ENCODE results near the gene PAPOLA. TPM values are rescaled to one million over a fixed set of nuclear protein-coding genes. Genes with fewer than 3 reads are reported as not detected.

Gene PAPOLA
- total RNA-seq, 4 donors from 2014 or later, result 105 to 155 (median 116) TPM

GRCh38 chr14:96538990-96539317 is 36.8 kb downstream of the PAPOLA start:
- Histone ChIP-seq H3K36me3 (peaks cover 6 to 49% (median 23%) of the 10 kb centered on the region in 4 donors), H3K27ac (replicated peaks in 1 of 4) (no peak overlapping the region), H3K9me3 (no peaks in the 10 kb centered on the region), H3K4me1 (no peaks in the 10 kb centered on the region), H3K4me3 (no peak overlapping the region), H3K27me3 (no peaks in the 10 kb centered on the region)
- no peak for DNase-seq (ENCODE audit: extremely low spot score)
- TF ChIP-seq CTCF (IDR thresholded peaks at IDR 0.05), result no peak
- TF ChIP-seq POLR2A (IDR thresholded peaks at IDR 0.05; ENCODE audit: low read depth), result no peak
- TF ChIP-seq POLR2AphosphoS5 (IDR thresholded peaks at IDR 0.05), result no peak
- no peak for TF ChIP-seq EP300 (IDR thresholded peaks at IDR 0.05)
- WGBS, result 97% methylated on average over 1 of the region's 1 CpG
- intact Hi-C loops (cut with DNase I), result no loop called here

GRCh38 chr14:96554315-96554910 is 52.2 kb downstream of the PAPOLA start:
- 66% methylated on average over 3 of the region's 3 CpGs for WGBS
- Histone ChIP-seq H3K4me1 (no peaks in the 10 kb centered on the region), H3K27me3 (no peaks in the 10 kb centered on the region), H3K27ac (replicated peaks in 1 of 4) (no peak overlapping the region), H3K36me3 (peaks cover 37 to 90% (median 70%) of the 10 kb centered on the region in 4 donors), H3K4me3 (no peak overlapping the region), H3K9me3 (no peaks in the 10 kb centered on the region)
- intact Hi-C loops (cut with DNase I), result no loop called here
- no peak for DNase-seq (ENCODE audit: extremely low spot score)
- TF ChIP-seq POLR2A (IDR thresholded peaks at IDR 0.05; ENCODE audit: low read depth) (no peak), EP300 (IDR thresholded peaks at IDR 0.05) (no peak), POLR2AphosphoS5 (IDR thresholded peaks at IDR 0.05) (no peak), CTCF (IDR thresholded peaks at IDR 0.05) (no peak)

- TF ChIP-seq CTCF (IDR thresholded peaks at IDR 0.05) (no peak), POLR2A (IDR thresholded peaks at IDR 0.05; ENCODE audit: low read depth) (no peak), EP300 (IDR thresholded peaks at IDR 0.05) (no peak), POLR2AphosphoS5 (IDR thresholded peaks at IDR 0.05) (no peak)
- no peak overlapping the region for H3K27ac ChIP-seq (replicated peaks in 1 of 4)
- H3K4me3 ChIP-seq, result no peak overlapping the region
- H3K27me3 ChIP-seq, result no peaks in the 10 kb centered on the region
- intact Hi-C loops (cut with DNase I), result no loop called here
- 70% methylated on average over 1 of the region's 1 CpG for WGBS
- no peak for DNase-seq (ENCODE audit: extremely low spot score)
- peaks cover 0 to 5% (median 0%) of the 10 kb centered on the region in 4 donors for H3K4me1 ChIP-seq
- H3K36me3 ChIP-seq, result peaks cover 22 to 84% (median 52%) of the 10 kb centered on the region in 4 donors
- no peaks in the 10 kb centered on the region for H3K9me3 ChIP-seq
Measured at GRCh38 chr14:96559571-96559970, 57.4 kb downstream of the PAPOLA start.

- TF ChIP-seq EP300 (IDR thresholded peaks at IDR 0.05) (no peak), CTCF (IDR thresholded peaks at IDR 0.05) (peak in 1 of 3 experiments; percentile 5), POLR2A (IDR thresholded peaks at IDR 0.05; ENCODE audit: low read depth) (no peak), POLR2AphosphoS5 (IDR thresholded peaks at IDR 0.05) (no peak)
- Histone ChIP-seq H3K27ac (replicated peaks in 1 of 4) (no peak overlapping the region), H3K4me1 (peaks cover 0 to 8% (median 3%) of the 10 kb centered on the region in 4 donors), H3K9me3 (no peaks in the 10 kb centered on the region), H3K27me3 (no peaks in the 10 kb centered on the region), H3K4me3 (no peak overlapping the region), H3K36me3 (peaks cover 3 to 54% (median 31%) of the 10 kb centered on the region in 4 donors)
- intact Hi-C loops (cut with DNase I), result no loop called here
- DNase-seq (ENCODE audit: extremely low spot score), result no peak
- 68% methylated on average over 1 of the region's 1 CpG for WGBS
Measured at GRCh38 chr14:96564389-96564788, 62.2 kb downstream of the PAPOLA start.

- H3K9me3 ChIP-seq, result no peaks in the 10 kb centered on the region
- TF ChIP-seq POLR2AphosphoS5 (IDR thresholded peaks at IDR 0.05), result no peak
- H3K27ac ChIP-seq (replicated peaks in 1 of 4), result no peak overlapping the region
- H3K4me3 ChIP-seq, result no peak overlapping the region
- 91% methylated on average over 2 of the region's 2 CpGs for WGBS
- no peak for DNase-seq (ENCODE audit: extremely low spot score)
- H3K36me3 ChIP-seq, result peaks cover 3 to 51% (median 26%) of the 10 kb centered on the region in 4 donors
- intact Hi-C loops (cut with DNase I), result no loop called here
- H3K27me3 ChIP-seq, result no peaks in the 10 kb centered on the region
- H3K4me1 ChIP-seq, result peaks cover 0 to 15% (median 9%) of the 10 kb centered on the region in 4 donors
Measured at GRCh38 chr14:96565811-96566210, 63.6 kb downstream of the PAPOLA start.

Measured in esophagus muscularis mucosa (tissue), 4 donors.